HG02970 (cell line): ENCODE data around the gene JADE3.

Source experiments
- ATAC-seq: cut with Tn5 transposase; IDR thresholded peaks from one replicate; pipeline ENCODE4 v1.9.1; 2021; ENCODE audit warnings: mild to moderate bottlenecking, moderate library complexity, moderate number of reproducible peaks; ENCODE audit not compliant: unreplicated experiment, low FRiP score

JADE3 gene

DNA sequence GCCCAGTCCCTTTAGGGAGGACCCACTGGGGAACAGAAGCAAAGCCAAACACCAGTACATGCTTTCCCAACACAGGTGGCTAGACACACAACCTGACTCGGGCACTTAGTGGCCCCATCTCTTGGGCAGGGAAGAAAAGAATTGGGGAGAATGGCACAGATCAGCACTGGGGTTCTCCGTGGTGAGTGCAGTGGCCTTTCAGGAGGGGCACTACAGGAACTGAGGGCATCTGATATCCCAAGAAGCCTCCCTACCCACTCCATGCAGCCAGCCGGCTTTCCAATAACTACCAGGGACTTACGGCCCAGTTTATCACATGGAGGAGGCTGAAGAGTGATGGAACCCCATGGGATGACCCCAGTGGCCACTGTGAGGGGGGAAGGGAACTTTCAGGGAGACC lies 189.0 kb downstream of the JADE3 start:
- ATAC-seq = no peak
